HCT116 (cell line): ENCODE measurements around the gene PTPRZ1.

Experiments used
- CTCF ChIP-seq, 3 experiments: fragments of 200-600 bp in 1 of 3; sonication (generic) in 1 of 3; IDR thresholded peaks in 2 of 3; conservative IDR thresholded peaks in 1 of 3; 2 replicates each; pipeline ENCODE4 v1.5.1; 2012 to 2017; ENCODE audit warnings: low read depth in 2 of 3, low read length in 2 of 3, antibody characterized with exemption in 1 of 3, borderline replicate concordance in 1 of 3, control low read depth in 1 of 3, mild to moderate bottlenecking in 1 of 3, mixed read lengths in 1 of 3, mixed run types in 1 of 3, moderate library complexity in 1 of 3; ENCODE audit not compliant: insufficient read depth in 1 of 3
- EZH2 ChIP-seq: fragments of 200-600 bp; sonication (generic); IDR thresholded peaks from 2 replicates; pipeline ENCODE4 v1.6.1; 2017; ENCODE audit warnings: antibody characterized with exemption, mixed run types
- JUND ChIP-seq: IDR thresholded peaks from 2 replicates; pipeline ENCODE4 v1.6.1; 2012
- POLR2A ChIP-seq: IDR thresholded peaks from 2 replicates; pipeline ENCODE4 v1.7.0; 2011; ENCODE audit warnings: borderline replicate concordance; ENCODE audit not compliant: insufficient read depth, insufficient read length; ENCODE audit errors: extremely low read depth
- POLR2AphosphoS5 ChIP-seq: IDR thresholded peaks from 2 replicates; pipeline ENCODE4 v1.6.1; 2011; ENCODE audit warnings: mild to moderate bottlenecking, low read depth, low read length, moderate library complexity

DNA sequence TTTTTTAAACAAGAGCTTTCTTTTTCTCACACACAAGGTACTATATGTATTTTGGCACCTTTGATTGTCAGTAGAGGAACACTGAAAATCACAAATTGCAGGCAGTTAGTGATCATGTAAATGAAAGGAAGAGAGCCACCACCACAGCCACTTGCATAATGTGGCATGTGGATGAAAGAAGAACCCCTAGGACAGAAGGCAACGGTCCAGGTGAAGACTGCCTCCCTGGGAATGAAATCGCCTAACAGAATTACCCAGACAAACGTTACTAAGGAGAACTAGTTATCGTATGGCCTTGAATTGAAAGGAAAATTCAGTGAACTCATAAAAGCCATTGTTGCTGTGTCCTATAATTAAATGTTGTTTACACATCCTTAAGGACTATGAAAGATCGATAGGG lies 41.2 kb upstream of the PTPRZ1 start:
- TF ChIP-seq EZH2 (no peak), CTCF (IDR thresholded peaks at IDR 0.05 in 2 of 3, conservative IDR thresholded peaks at IDR 0.05 in 1 of 3; ENCODE audit: borderline replicate concordance in 1 of 3, insufficient read depth in 1 of 3, low read depth in 2 of 3, low read length in 2 of 3) (no peak), POLR2AphosphoS5 (no peak), POLR2A (no peak), JUND (no peak)
